ENCODE data around the gene SYNE2.

Gene SYNE2

DNA sequence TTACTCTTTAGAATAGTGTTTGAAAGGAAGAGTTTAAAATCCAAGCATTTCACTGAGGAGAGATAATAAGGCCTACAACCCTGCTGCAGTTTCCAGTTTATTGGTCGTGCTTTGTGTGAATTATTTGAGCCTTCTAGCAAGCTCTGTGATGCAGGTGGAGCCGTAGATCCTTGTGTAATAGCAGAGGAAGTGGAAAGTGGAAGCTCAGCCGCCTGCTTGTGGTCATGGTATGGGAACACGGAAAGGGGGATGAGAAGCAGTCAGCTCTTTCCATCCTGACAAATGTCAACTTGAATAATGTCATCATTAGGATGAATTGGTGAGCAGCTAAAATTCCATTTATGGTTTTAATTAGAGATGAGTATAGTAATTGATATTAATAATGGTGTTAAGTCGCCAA lies 29.1 kb downstream of the SYNE2 start:
- H3K4me2 ChIP-seq, result peak overlapping the region in 9 of 11 experiments; percentile 26 to 69 (median 53); a peak in 16 of 22 replicates
- peaks cover 5 to 22% (median 17%) of the 10 kb centered on the region in 10 experiments; a peak in 18 of 20 replicates for H3K4me1 ChIP-seq
- no peak for TF ChIP-seq Cebpa-rat (IDR thresholded peaks at IDR 0.05)
- no peaks in the 10 kb centered on the region for H3K9me3 ChIP-seq (replicated peaks in 1 of 11)
- no peak overlapping the region for H3K9ac ChIP-seq
- H3K4me3 ChIP-seq, result no peak overlapping the region
- H3K27ac ChIP-seq, result peak overlapping the region in 4 of 11 experiments; percentile 8 to 53 (median 41); a peak in 4 of 22 replicates
- no peaks in the 10 kb centered on the region for H4K20me1 ChIP-seq
- H3K36me3 ChIP-seq, result peaks cover 0 to 8% (median 0%) of the 10 kb centered on the region in 11 experiments; a peak in 2 of 22 replicates
- no peaks in the 10 kb centered on the region for H3K27me3 ChIP-seq

DNA sequence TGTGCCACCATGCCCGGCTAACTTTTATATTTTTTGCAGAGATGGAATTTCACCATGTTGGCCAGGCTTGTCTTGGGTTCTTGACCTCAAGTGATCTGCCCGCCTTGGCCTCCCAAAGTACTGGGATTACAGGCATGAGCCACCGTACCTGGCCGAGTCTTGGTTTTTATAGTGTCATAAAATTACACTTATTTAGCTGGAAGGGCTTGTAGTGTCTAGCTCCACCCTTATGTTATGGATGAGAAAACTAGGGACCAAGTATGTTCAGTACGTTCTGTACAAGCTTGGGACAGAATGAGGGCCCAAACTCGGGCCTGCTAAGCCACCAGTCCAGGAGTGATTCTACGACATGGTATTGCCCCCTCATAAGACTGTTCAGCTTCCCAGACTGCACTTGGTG lies 35.1 kb downstream of the SYNE2 start:
- Histone ChIP-seq H3K9ac (no peak overlapping the region), H3K27ac (no peak overlapping the region), H4K20me1 (no peaks in the 10 kb centered on the region), H3K27me3 (no peaks in the 10 kb centered on the region), H3K4me3 (no peak overlapping the region), H3K4me2 (no peak overlapping the region), H3K9me3 (replicated peaks in 1 of 11) (no peaks in the 10 kb centered on the region), H3K4me1 (peaks cover 3 to 34% (median 27%) of the 10 kb centered on the region in 10 experiments; a peak in 18 of 20 replicates), H3K36me3 (peaks cover 0 to 8% (median 0%) of the 10 kb centered on the region in 11 experiments; a peak in 4 of 22 replicates)
- TF ChIP-seq Cebpa-rat (IDR thresholded peaks at IDR 0.05), result no peak

DNA sequence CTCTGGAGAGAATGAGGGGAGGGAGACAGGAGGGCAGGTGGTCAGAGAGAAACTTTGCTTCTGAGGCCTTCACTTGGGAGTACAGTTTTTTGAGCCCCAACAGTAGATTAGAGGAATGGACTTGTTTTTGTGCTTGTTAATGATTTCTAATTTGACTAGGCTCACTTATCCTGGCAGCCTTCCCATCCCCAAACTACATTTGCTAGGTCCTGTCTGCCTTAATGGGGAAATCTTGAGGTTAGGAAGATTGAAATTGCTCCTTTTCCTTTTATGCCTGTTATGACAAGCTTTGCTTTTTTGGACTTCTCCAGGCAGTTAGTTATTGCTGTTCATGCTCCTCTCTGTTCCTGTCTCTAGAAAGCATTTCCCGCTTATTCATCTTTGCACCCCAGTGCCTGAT lies 37.7 kb downstream of the SYNE2 start:
- no peaks in the 10 kb centered on the region for H3K27me3 ChIP-seq
- no peak overlapping the region for H3K4me3 ChIP-seq
- peak overlapping the region in 6 of 11 experiments; percentile 9 to 66 (median 18); a peak in 10 of 22 replicates for H3K4me2 ChIP-seq

DNA sequence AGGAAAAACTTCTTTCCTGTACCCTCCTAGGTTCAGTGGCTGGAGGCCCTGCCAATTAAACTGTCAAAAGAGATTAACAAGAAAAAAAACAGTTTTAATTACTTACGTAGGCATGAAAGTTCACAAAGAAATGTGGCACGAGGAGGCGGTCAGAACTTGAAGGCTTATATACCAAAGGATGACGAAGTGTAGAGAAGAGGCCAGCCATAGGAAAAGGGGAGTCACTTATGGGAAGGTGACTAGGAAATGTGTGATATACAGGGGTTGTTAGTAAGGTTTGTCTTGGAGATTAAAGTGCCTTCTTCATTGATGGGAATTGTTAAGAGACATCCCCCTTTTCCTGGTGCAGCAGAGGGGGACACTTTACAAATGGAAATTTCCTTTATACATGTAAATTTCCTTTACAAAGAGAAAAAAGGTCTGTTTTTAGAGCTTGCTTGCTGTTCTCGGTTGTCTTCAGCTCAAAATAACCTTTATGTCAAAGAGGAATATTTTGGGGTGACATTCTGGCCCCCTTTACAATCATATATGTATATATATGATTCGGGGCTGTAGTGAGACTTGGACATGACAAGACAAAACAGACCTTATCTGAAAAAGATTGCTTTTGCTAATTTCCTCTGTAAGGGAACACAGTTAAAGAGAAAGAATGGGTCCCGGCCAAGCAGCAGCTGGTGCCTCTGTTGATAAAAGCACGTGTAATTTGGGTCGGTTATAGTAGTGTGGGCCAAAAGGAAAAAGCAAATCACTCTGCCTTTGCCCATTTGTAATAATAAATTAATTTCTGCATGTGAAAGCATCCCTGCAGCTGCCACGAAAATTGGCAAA lies 38.6 kb downstream of the SYNE2 start:
- Histone ChIP-seq H3K27ac (no peak overlapping the region), H4K20me1 (no peaks in the 10 kb centered on the region), H3K27me3 (no peaks in the 10 kb centered on the region), H3K4me2 (peak overlapping the region in 4 of 11 experiments; percentile 44 to 66 (median 46); a peak in 8 of 22 replicates), H3K4me1 (peaks cover 3 to 33% (median 25%) of the 10 kb centered on the region in 10 experiments; a peak in 18 of 20 replicates), H3K9me3 (replicated peaks in 1 of 11) (no peaks in the 10 kb centered on the region), H3K4me3 (no peak overlapping the region), H3K9ac (no peak overlapping the region), H3K36me3 (peaks cover 0 to 4% (median 0%) of the 10 kb centered on the region in 11 experiments; a peak in 2 of 22 replicates)
- no peak for TF ChIP-seq Cebpa-rat (IDR thresholded peaks at IDR 0.05)

More for the DNA sequence above, 37.7 kb downstream of the SYNE2 start:
- no peaks in the 10 kb centered on the region for H4K20me1 ChIP-seq
- H3K4me1 ChIP-seq, result peaks cover 3 to 33% (median 25%) of the 10 kb centered on the region in 10 experiments; a peak in 18 of 20 replicates
- H3K27ac ChIP-seq, result no peak overlapping the region
- no peak for TF ChIP-seq Cebpa-rat (IDR thresholded peaks at IDR 0.05)
- no peak overlapping the region for H3K9ac ChIP-seq
- H3K36me3 ChIP-seq, result peaks cover 0 to 4% (median 0%) of the 10 kb centered on the region in 11 experiments; a peak in 2 of 22 replicates
- no peaks in the 10 kb centered on the region for H3K9me3 ChIP-seq (replicated peaks in 1 of 11)

DNA sequence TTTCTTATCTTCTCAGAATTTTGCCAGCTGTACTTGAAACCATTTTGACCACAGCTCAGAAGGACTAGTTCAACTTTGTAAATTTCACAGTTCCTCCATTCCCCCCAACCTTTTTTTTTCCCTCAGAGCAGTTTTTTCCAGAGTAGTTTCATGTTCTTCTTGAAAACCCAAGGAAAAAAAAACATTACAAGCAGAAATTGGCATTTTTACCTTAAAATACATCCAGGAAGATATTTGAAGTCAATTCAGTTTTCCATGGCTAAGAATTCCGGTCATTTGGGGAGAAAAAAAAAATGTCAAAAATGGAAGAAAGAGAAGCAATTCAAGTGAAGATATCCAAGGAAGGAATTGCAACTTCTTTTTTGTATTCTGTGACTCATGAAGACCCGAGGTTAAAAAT lies 39.5 kb downstream of the SYNE2 start:
- Histone ChIP-seq H3K36me3 (peaks cover 0 to 4% (median 0%) of the 10 kb centered on the region in 11 experiments; a peak in 2 of 22 replicates), H3K27ac (peak overlapping the region in 3 of 11 experiments; percentile 0 to 8 (median 1); a peak in 1 of 22 replicates), H3K4me2 (peak overlapping the region in 6 of 11 experiments; percentile 27 to 66 (median 44); a peak in 10 of 22 replicates), H3K4me1 (peaks cover 3 to 33% (median 25%) of the 10 kb centered on the region in 10 experiments; a peak in 18 of 20 replicates), H3K27me3 (no peaks in the 10 kb centered on the region), H3K9me3 (replicated peaks in 1 of 11) (no peaks in the 10 kb centered on the region), H3K4me3 (no peak overlapping the region), H3K9ac (no peak overlapping the region; a peak in 1 of 22 replicates), H4K20me1 (no peaks in the 10 kb centered on the region)
- no peak for TF ChIP-seq Cebpa-rat (IDR thresholded peaks at IDR 0.05)

DNA sequence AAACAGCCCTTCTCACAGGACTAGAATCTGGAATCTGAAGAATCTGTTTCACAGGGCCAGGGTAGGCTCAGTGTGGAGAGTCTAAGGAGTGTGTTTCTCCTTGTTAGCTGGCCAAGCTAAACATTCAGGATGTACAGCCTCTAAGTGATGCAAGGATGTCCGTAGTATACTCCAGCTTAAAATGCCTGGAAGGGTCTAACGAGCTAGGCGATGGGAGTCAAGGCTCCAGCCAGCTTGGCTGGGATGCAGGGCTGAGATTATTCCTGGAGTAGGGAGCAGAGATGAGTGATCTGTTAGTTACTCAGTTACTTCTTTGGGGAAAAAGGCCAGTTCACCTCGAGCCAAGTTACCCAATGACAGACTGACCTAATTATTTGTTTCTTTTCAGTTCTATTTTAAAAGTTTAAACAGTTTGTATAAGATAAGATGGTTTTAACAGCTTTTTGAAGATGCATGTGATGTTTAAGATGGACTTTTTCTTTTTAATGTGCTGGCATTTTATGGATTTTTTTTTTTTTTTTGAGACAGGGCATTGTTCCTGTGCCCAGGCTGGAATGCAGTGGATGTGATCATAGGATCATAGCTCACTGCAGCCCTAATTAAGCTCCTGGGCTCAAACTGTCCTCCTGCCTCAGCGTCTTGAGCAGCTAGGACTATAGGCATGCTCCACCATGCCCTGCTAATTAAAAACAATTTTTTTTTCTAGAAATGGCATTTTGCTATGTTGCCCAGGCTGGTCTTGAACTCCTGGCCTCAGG lies 41.1 kb downstream of the SYNE2 start:
- no peak for TF ChIP-seq Cebpa-rat (IDR thresholded peaks at IDR 0.05)
- H4K20me1 ChIP-seq, result no peaks in the 10 kb centered on the region
- no peaks in the 10 kb centered on the region for H3K27me3 ChIP-seq
- H3K4me1 ChIP-seq, result peaks cover 3 to 48% (median 30%) of the 10 kb centered on the region in 10 experiments; a peak in 18 of 20 replicates
- H3K27ac ChIP-seq, result no peak overlapping the region
- H3K36me3 ChIP-seq, result no peaks in the 10 kb centered on the region
- no peak overlapping the region for H3K9ac ChIP-seq
- no peak overlapping the region for H3K4me3 ChIP-seq
- no peak overlapping the region for H3K4me2 ChIP-seq
- no peaks in the 10 kb centered on the region for H3K9me3 ChIP-seq (replicated peaks in 1 of 11)

DNA sequence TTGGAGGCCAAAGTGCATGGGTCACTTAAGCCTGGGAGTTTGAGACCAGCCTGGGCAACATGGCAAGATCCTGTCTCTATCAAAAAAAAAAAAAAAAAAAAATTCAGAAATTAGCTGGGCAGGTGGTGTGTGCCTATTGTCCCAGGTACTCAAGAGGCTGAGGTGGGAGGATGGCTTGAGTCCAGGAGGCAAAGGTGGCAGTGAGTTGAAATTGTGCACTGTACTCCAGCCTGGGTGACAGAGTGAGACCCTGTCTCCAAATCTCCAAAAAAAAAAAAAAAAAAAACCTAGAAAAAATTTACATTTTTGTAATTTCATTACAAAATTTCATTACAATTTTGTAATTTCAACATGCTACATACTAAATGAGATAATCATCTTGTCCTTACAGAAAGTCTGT lies 42.7 kb downstream of the SYNE2 start:
- Histone ChIP-seq H3K36me3 (peaks cover 0 to 4% (median 0%) of the 10 kb centered on the region in 11 experiments; a peak in 1 of 22 replicates), H3K9ac (no peak overlapping the region), H3K4me2 (no peak overlapping the region), H4K20me1 (no peaks in the 10 kb centered on the region), H3K27ac (no peak overlapping the region), H3K27me3 (no peaks in the 10 kb centered on the region), H3K4me1 (peaks cover 12 to 58% (median 41%) of the 10 kb centered on the region in 10 experiments; a peak in 19 of 20 replicates), H3K9me3 (replicated peaks in 1 of 11) (peaks cover 0 to 12% (median 5%) of the 10 kb centered on the region in 11 experiments; a peak in 17 of 22 replicates), H3K4me3 (no peak overlapping the region)
- TF ChIP-seq Cebpa-rat (IDR thresholded peaks at IDR 0.05), result no peak

DNA sequence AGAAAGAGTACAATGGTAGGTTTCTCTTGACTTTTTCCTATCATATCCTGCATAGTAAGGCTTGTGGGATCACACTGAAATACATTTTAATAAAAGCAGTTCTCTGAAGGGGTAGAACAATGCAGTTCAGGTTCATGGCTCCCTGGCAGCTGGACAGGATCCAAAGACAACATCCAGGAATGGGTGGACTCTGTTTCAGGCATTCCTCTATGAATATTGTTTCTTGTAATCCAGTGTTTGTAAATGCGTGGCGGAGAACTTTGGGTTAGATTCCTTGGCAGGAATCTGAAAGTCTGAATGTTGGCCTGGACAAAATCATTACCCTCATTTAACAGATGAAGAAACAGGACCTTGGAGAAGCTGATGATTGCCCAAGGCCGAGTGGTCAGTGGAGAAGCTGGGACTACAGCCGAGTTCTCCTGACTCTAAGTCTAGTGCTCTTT lies 43.5 kb downstream of the SYNE2 start:
- Histone ChIP-seq H3K27me3 (no peaks in the 10 kb centered on the region), H4K20me1 (no peaks in the 10 kb centered on the region), H3K36me3 (peaks cover 0 to 8% (median 0%) of the 10 kb centered on the region in 11 experiments; a peak in 1 of 22 replicates), H3K9me3 (replicated peaks in 1 of 11) (peaks cover 0 to 20% (median 10%) of the 10 kb centered on the region in 11 experiments; a peak in 17 of 22 replicates), H3K4me2 (no peak overlapping the region), H3K4me1 (peaks cover 15 to 58% (median 41%) of the 10 kb centered on the region in 10 experiments; a peak in 19 of 20 replicates), H3K4me3 (no peak overlapping the region), H3K9ac (no peak overlapping the region), H3K27ac (no peak overlapping the region; a peak in 1 of 22 replicates)
- no peak for TF ChIP-seq Cebpa-rat (IDR thresholded peaks at IDR 0.05)
